Endothelial cell of umbilical vein (primary cell): ENCODE results near the gene LTBP1. TPM values are rescaled to one million over a fixed set of nuclear protein-coding genes. Genes with fewer than 3 reads are reported as not detected.

ENCODE experiments used
- BruUV-seq: library from RNA; stranded (reverse); fragments of 400-500 nt; replicated peaks from 2 replicates; lab custom pipeline; 2021; lab: Mats Ljungman, UMichigan
- CTCF ChIA-PET: fragments of 300-600, 350-600 bp; sonication (Branson Sonifier 250); formaldehyde crosslinking; loops from one replicate; lab custom pipeline; 2021; ENCODE audit warnings: antibody characterized with exemption, inconsistent platforms; lab: Charles Lee
- POLR2A ChIA-PET: fragments of 300-600, 350-600 bp; sonication (Branson Sonifier 250); formaldehyde crosslinking; loops from one replicate; lab custom pipeline; 2021; ENCODE audit warnings: antibody characterized with exemption, inconsistent platforms; lab: Charles Lee
- DNase-seq: peaks from one replicate; pipeline ENCODE4 v3.0.0-alpha.2; 2011; ENCODE audit warnings: low read depth, low spot score
- FAIRE-seq: peaks from 2 replicates; lab custom pipeline; 2011; peaks lifted over from hg19 to GRCh38; lab: Jason Lieb, UNC
- H2AFZ ChIP-seq: 2 replicates; pipeline ENCODE4 v1.6.0; 2012; ENCODE audit warnings: low read depth, low read length, control low read depth, inconsistent platforms
- H3K27ac ChIP-seq: 2 replicates; pipeline ENCODE4 v1.5.1; 2011; ENCODE audit warnings: low read depth, mild to moderate bottlenecking, control low read depth, low read length, moderate library complexity; ENCODE audit not compliant: insufficient read depth
- H3K27me3 ChIP-seq, 2 experiments: 2 replicates each; pipeline versions ENCODE4 v1.6.0 to v1.6.1; 2011; ENCODE audit warnings: low read length in 2 of 2, mixed read lengths in 1 of 2; ENCODE audit not compliant: control insufficient read depth in 2 of 2, insufficient read depth in 2 of 2
- H3K36me3 ChIP-seq, 2 experiments: 2 replicates in 1 of 2; 3 replicates in 1 of 2; pipeline ENCODE4 v1.5.1; 2011; ENCODE audit warnings: low read length in 2 of 2, mild to moderate bottlenecking in 1 of 2, moderate library complexity in 1 of 2; ENCODE audit not compliant: control insufficient read depth in 2 of 2, insufficient read depth in 2 of 2; ENCODE audit errors: extremely low read depth in 1 of 2
- H3K4me1 ChIP-seq: 3 replicates; pipeline ENCODE4 v1.5.1; 2011; ENCODE audit warnings: mild to moderate bottlenecking, low read length; ENCODE audit not compliant: control insufficient read depth, insufficient read depth; ENCODE audit errors: extremely low read depth
- H3K4me2 ChIP-seq: 2 replicates; pipeline ENCODE4 v1.6.1; 2011; ENCODE audit warnings: low read length, control low read depth, mixed read lengths; ENCODE audit not compliant: insufficient read depth
- H3K4me3 ChIP-seq, 3 experiments: fragments of 200-600 bp in 1 of 3; sonication (generic), shearing (Covaris generic) in 1 of 3; replicated peaks in 1 of 3; 2 replicates each; pipeline ENCODE4 v1.5.1; 2011 to 2016; ENCODE audit warnings: control low read depth in 3 of 3, low read length in 3 of 3, mild to moderate bottlenecking in 2 of 3, inconsistent platforms in 1 of 3, low read depth in 1 of 3, moderate library complexity in 1 of 3; ENCODE audit not compliant: insufficient read depth in 1 of 3
- H3K79me2 ChIP-seq: 2 replicates; pipeline ENCODE4 v1.6.0; 2012; ENCODE audit warnings: low read length, inconsistent platforms; ENCODE audit not compliant: control insufficient read depth, insufficient read depth
- H3K9ac ChIP-seq: replicated peaks from 2 replicates; pipeline ENCODE3; 2011; ENCODE audit warnings: low read length, control low read depth; ENCODE audit not compliant: insufficient read depth; ENCODE audit errors: extremely low read depth
- H3K9me1 ChIP-seq: replicated peaks from 3 replicates; pipeline ENCODE4 v1.6.0; 2011; ENCODE audit warnings: mild to moderate bottlenecking, low read length; ENCODE audit not compliant: control insufficient read depth, insufficient read depth; ENCODE audit errors: extremely low read depth
- H3K9me3 ChIP-seq: replicated peaks from 2 replicates; pipeline ENCODE4 v1.5.1; 2012; ENCODE audit warnings: low read length, inconsistent platforms; ENCODE audit not compliant: control insufficient read depth, insufficient read depth
- H4K20me1 ChIP-seq: replicated peaks from 2 replicates; pipeline ENCODE3; 2011; ENCODE audit warnings: mild to moderate bottlenecking, low read length; ENCODE audit not compliant: control insufficient read depth, insufficient read depth; ENCODE audit errors: extremely low read depth
- EZH2 ChIP-seq: IDR thresholded peaks from 2 replicates; pipeline ENCODE4 v1.6.1; 2012; ENCODE audit warnings: borderline replicate concordance, low read depth, mild to moderate bottlenecking, moderate library complexity, low read length, inconsistent platforms; ENCODE audit not compliant: severe bottlenecking
- FOS ChIP-seq: IDR thresholded peaks from 2 replicates; pipeline ENCODE4 v1.6.1; 2011; ENCODE audit warnings: mild to moderate bottlenecking, low read length, moderate library complexity, borderline replicate concordance; ENCODE audit not compliant: insufficient read depth
- GATA2 ChIP-seq: IDR thresholded peaks from 2 replicates; pipeline ENCODE4 v1.7.0; 2011; ENCODE audit warnings: low read depth, mild to moderate bottlenecking, moderate library complexity, mixed read lengths, low read length; ENCODE audit not compliant: insufficient read length, insufficient read depth
- JUN ChIP-seq: IDR thresholded peaks from 2 replicates; pipeline ENCODE4 v1.6.1; 2011; ENCODE audit warnings: borderline replicate concordance, low read depth; ENCODE audit not compliant: insufficient read length, insufficient read depth
- MAX ChIP-seq: IDR thresholded peaks from 2 replicates; pipeline ENCODE4 v1.6.1; 2011; ENCODE audit not compliant: insufficient read depth, insufficient read length
- MYC ChIP-seq: IDR thresholded peaks from one replicate; pipeline ENCODE4 v1.6.1; 2011; ENCODE audit warnings: mild to moderate bottlenecking, low read depth, low read length
- POLR2A ChIP-seq: IDR thresholded peaks from 2 replicates; pipeline ENCODE4 v1.6.1; 2012; ENCODE audit warnings: low read depth, mild to moderate bottlenecking, control low read depth, low read length
- POLR2AphosphoS5 ChIP-seq: IDR thresholded peaks from 2 replicates; pipeline ENCODE4 v1.6.1; 2012; ENCODE audit warnings: low read depth, mild to moderate bottlenecking, control low read depth, low read length, moderate library complexity; ENCODE audit not compliant: insufficient read depth
- dilution Hi-C: fragments of 300-500 bp; cut with MboI; formaldehyde crosslinking; loops from one replicate; pipeline ENCODE4 v1.15.0; 2019; ENCODE audit warnings: low sequenced_read_pairs; ENCODE audit not compliant: extremely low pct_ligation_motif_present
- intact Hi-C: fragments of 100-400 bp; cut with micrococcal nuclease; formaldehyde crosslinking; loops from one replicate; pipeline ENCODE4 v1.10.0; 2022
- polyA plus RNA-seq, 4 experiments: library from polyadenylated mRNA; depleted of rRNA in 3 of 4; stranded (reverse) in 3 of 4; unstranded in 1 of 4; fragments of >200 nt; gene quantifications; 2 replicates each; pipeline versions ENCODE4 v1.2.1 to v1.2.3, GENCODE V29; 2011 to 2012; ENCODE audit warnings: missing spikeins in 1 of 4
- total RNA-seq: library from RNA; stranded (reverse); gene quantifications from 2 replicates; pipeline ENCODE4 v1.2.3, GENCODE V29; 2021
- TF ChIP-seq, protein P1 (sequence below), 2 donors: IDR thresholded peaks; 1 replicate in 1 of 2; 2 replicates in 1 of 2; pipeline ENCODE4 v1.5.1; 2011; ENCODE audit warnings: low read length in 2 of 2, mild to moderate bottlenecking in 2 of 2, moderate library complexity in 2 of 2, control low read depth in 1 of 2, inconsistent platforms in 1 of 2, low read depth in 1 of 2; ENCODE audit not compliant: insufficient read depth in 1 of 2; ENCODE audit errors: extremely low read depth in 1 of 2

Gene LTBP1
- total and polyA plus RNA-seq, 2 donors (not counting 3 experiments of a cell fraction or from before 2014, with no cell fraction given): 57.4 to 68.2 TPM

DNA sequence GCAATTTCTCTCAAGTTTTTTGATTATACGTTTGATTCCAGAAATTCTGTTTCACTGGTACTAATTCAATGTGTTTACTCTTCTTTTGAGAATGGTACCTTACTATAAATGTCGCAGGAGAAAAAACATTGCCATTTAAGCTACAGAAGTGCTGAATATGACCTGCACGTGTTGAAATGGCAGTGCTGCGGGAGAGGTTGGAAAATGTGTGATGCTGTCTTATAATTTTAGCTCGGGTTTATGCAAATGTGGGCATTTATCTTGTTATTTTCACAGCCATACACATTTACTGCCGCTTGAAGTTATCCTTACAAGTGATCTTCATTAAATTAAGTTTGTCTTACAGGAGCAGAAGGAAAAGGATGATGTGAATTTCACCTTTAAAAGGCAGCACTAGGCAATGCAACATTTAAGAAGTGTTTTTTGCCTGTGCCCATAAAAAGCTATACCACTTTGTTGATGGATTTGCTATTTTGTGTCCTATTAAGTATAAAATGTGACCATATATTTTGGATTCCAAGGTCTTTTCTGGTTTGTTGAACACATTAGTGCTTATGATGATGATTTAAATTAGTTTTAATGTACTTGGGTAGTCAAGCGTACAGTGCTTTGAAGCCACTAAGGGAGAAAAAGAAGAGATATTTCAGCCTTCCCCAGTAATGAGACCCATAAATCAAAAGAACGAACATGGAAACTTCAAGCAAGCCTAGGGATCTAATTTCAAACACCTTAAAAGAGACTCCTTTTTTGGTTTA is 112.1 kb downstream of the LTBP1 start:
- Histone ChIP-seq H3K36me3 (no peaks in the 10 kb centered on the region), H3K4me2 (no peak overlapping the region), H3K4me1 (peaks cover under 1% of the 10 kb centered on the region), H3K27ac (no peak overlapping the region), H4K20me1 (no peaks in the 10 kb centered on the region), H3K4me3 (no peak overlapping the region), H3K9me3 (no peaks in the 10 kb centered on the region), H3K9me1 (no peaks in the 10 kb centered on the region), H3K27me3 (no peaks in the 10 kb centered on the region), H2AFZ (no peak overlapping the region), H3K9ac (no peak overlapping the region), H3K79me2 (no peaks in the 10 kb centered on the region)
- ChIA-PET POLR2A (no interaction called here), CTCF (interaction anchor here (1.3 to 1.9 kb wide), 2 partner anchors 16 to 27 kb away, joined by 3 to 5 read pairs; no protein-coding TSS in a partner anchor)
- DNase-seq (no peak), FAIRE-seq (no peak)
- BruUV-seq: no TSS peak
- TF ChIP-seq GATA2 (no peak), EZH2 (no peak), MAX (no peak)
- dilution Hi-C loops: no loop called here
- intact Hi-C loops: no loop called here

DNA sequence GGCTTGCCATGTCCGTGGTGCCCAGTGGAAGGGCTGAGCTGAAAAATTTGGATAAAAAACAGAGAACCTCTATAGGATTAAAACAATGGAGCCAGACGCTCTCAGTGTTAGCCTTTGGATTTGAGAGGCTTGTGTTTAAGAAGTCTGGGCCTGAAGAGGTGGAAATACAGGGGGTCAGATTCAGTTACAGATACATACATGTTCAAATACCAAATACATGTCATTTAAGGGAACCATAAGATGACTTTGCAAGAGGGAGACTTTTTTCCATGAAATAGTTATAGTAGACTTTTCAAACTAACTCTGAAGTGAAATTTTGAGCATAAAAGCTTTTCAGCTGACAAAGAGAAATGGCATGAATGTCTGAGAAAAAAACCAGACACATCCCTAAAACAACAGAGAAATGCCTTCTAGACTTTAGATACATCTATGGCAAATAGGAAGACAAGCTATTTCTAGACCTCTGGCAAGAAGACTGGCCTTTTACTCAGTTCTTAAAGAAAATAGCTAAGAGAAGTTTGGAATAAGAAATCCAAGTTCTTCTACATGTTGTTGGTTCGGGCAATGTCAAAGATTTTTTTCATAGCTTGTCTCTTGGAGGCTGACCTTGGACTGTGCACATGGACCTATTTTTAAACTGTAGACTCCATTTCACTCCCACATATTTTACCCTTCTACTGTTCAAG is 112.9 kb downstream of the LTBP1 start:
- no peak for DNase-seq
- no TSS peak for BruUV-seq
- H3K9me1 ChIP-seq: no peaks in the 10 kb centered on the region
- no peaks in the 10 kb centered on the region for H3K36me3 ChIP-seq
- no peak overlapping the region for H3K4me3 ChIP-seq
- no peak overlapping the region for H2AFZ ChIP-seq
- H4K20me1 ChIP-seq: no peaks in the 10 kb centered on the region
- no peaks in the 10 kb centered on the region for H3K27me3 ChIP-seq
- H3K9me3 ChIP-seq: no peaks in the 10 kb centered on the region
- no peak overlapping the region for H3K9ac ChIP-seq
- no peak for FAIRE-seq
- TF ChIP-seq MAX: no peak
- TF ChIP-seq POLR2A: no peak
- TF ChIP-seq JUN: no peak
- no peak for TF ChIP-seq MYC
- TF ChIP-seq, protein P1, sequence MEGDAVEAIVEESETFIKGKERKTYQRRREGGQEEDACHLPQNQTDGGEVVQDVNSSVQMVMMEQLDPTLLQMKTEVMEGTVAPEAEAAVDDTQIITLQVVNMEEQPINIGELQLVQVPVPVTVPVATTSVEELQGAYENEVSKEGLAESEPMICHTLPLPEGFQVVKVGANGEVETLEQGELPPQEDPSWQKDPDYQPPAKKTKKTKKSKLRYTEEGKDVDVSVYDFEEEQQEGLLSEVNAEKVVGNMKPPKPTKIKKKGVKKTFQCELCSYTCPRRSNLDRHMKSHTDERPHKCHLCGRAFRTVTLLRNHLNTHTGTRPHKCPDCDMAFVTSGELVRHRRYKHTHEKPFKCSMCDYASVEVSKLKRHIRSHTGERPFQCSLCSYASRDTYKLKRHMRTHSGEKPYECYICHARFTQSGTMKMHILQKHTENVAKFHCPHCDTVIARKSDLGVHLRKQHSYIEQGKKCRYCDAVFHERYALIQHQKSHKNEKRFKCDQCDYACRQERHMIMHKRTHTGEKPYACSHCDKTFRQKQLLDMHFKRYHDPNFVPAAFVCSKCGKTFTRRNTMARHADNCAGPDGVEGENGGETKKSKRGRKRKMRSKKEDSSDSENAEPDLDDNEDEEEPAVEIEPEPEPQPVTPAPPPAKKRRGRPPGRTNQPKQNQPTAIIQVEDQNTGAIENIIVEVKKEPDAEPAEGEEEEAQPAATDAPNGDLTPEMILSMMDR (IDR thresholded peaks at IDR 0.05; ENCODE audit: extremely low read depth in 1 of 2, insufficient read depth in 1 of 2, low read depth in 1 of 2, low read length in 2 of 2): no peak
- no peak for TF ChIP-seq GATA2
- no peak for TF ChIP-seq POLR2AphosphoS5
- TF ChIP-seq EZH2: no peak
- TF ChIP-seq FOS: no peak
- dilution Hi-C loops (no loop called here), intact Hi-C loops (no loop called here)
- no peak overlapping the region for H3K4me2 ChIP-seq
- no peaks in the 10 kb centered on the region for H3K79me2 ChIP-seq
- CTCF ChIA-PET: interaction anchor here (1.3 to 1.9 kb wide), 2 partner anchors 17 to 27 kb away, joined by 3 to 5 read pairs; no protein-coding TSS in a partner anchor
- no peak overlapping the region for H3K27ac ChIP-seq
- H3K4me1 ChIP-seq: peaks cover 8% of the 10 kb centered on the region
- POLR2A ChIA-PET: no interaction called here
